K562 (cell line): Measurements from ENCODE around the gene MAPKAPK2. TPM values are rescaled to one million over a fixed set of nuclear protein-coding genes. Genes with fewer than 3 reads are reported as not detected.

ENCODE experiments used
- ASH1L ChIP-seq: fragments of 450-650 bp; IDR thresholded peaks from 2 replicates; pipeline ENCODE4 v1.6.1; 2018; ENCODE audit warnings: borderline replicate concordance, mild to moderate bottlenecking, low read depth; ENCODE audit not compliant: partially characterized antibody
- BRD9 ChIP-seq: fragments of 450-650 bp; IDR thresholded peaks from 2 replicates; pipeline ENCODE4 v1.6.1; 2018; ENCODE audit warnings: low read depth; ENCODE audit not compliant: partially characterized antibody
- CREB3 ChIP-seq: fragments of 450-650 bp; conservative IDR thresholded peaks from 2 replicates; pipeline ENCODE4 v1.6.1; 2016; ENCODE audit warnings: missing genetic modification characterization, low read depth, mild to moderate bottlenecking, missing compliant biosample characterization, moderate library complexity
- ILK ChIP-seq: fragments of 450-650 bp; IDR thresholded peaks from 2 replicates; pipeline ENCODE4 v1.6.1; 2016; ENCODE audit warnings: missing genetic modification characterization, low read depth, mild to moderate bottlenecking, missing compliant biosample characterization, moderate library complexity, borderline replicate concordance
- IRF2 ChIP-seq: sonication (generic); formaldehyde crosslinking; IDR thresholded peaks from 2 replicates; pipeline ENCODE4 v1.8.1; 2022; ENCODE audit warnings: mild to moderate bottlenecking, missing genetic modification reagents
- MCM2 ChIP-seq: fragments of 450-650 bp; IDR thresholded peaks from 2 replicates; pipeline ENCODE4 v1.6.1; 2017; ENCODE audit warnings: low read depth, mild to moderate bottlenecking
- MITF ChIP-seq: IDR thresholded peaks from 2 replicates; pipeline ENCODE4 v1.6.1; 2014; ENCODE audit warnings: antibody characterized with exemption
- MYBL2 ChIP-seq, 2 experiments: fragments of 450-650 bp in 1 of 2; sonication (generic) in 1 of 2; formaldehyde crosslinking in 1 of 2; IDR thresholded peaks; 2 replicates each; pipeline versions ENCODE4 v1.6.1 to v1.8.1; 2017 to 2022; ENCODE audit warnings: borderline replicate concordance in 1 of 2, inconsistent platforms in 1 of 2, low read depth in 1 of 2, mild to moderate bottlenecking in 1 of 2, missing genetic modification reagents in 1 of 2, moderate library complexity in 1 of 2
- NFE2 ChIP-seq: IDR thresholded peaks from 2 replicates; pipeline ENCODE4 v1.6.1; 2014; ENCODE audit warnings: antibody characterized with exemption, low read depth
- NFE2L1 ChIP-seq: fragments of 450-650 bp; IDR thresholded peaks from 2 replicates; pipeline ENCODE4 v1.6.1; 2016; ENCODE audit warnings: missing genetic modification characterization, low read depth, mild to moderate bottlenecking, missing compliant biosample characterization, moderate library complexity, borderline replicate concordance
- PKNOX1 ChIP-seq: fragments of 450-650 bp; IDR thresholded peaks from 2 replicates; pipeline ENCODE4 v1.6.1; 2016
- SIN3B ChIP-seq: fragments of 450-650 bp; IDR thresholded peaks from 2 replicates; pipeline ENCODE4 v1.6.1; 2017; ENCODE audit warnings: low read depth, mild to moderate bottlenecking, moderate library complexity
- STAT5B ChIP-seq: fragments of 250-450 bp; sonication (Bioruptor Pico); IDR thresholded peaks from 2 replicates; pipeline ENCODE4 v1.8.0; 2021; ENCODE audit warnings: mild to moderate bottlenecking, inconsistent platforms
- ZBTB49 ChIP-seq: sonication (generic); formaldehyde crosslinking; IDR thresholded peaks from 2 replicates; pipeline ENCODE4 v1.8.0; 2022; ENCODE audit warnings: missing genetic modification reagents, mild to moderate bottlenecking, borderline replicate concordance
- ZFP1 ChIP-seq: fragments of 450-650 bp; formaldehyde crosslinking; IDR thresholded peaks from 2 replicates; pipeline ENCODE4 v1.4.0; 2020; ENCODE audit warnings: mild to moderate bottlenecking, mixed read lengths
- ZNF197 ChIP-seq: fragments of 200-800 bp; sonication (Bioruptor generic); IDR thresholded peaks from 2 replicates; pipeline ENCODE4 v1.6.1; 2016; ENCODE audit warnings: low read depth, missing genetic modification characterization, missing compliant biosample characterization
- ZNF354B ChIP-seq: fragments of 250-450 bp; sonication (Bioruptor Pico); IDR thresholded peaks from 2 replicates; pipeline ENCODE4 v1.4.0; 2020
- ZNF398 ChIP-seq: fragments of 250-450 bp; sonication (Bioruptor Pico); IDR thresholded peaks from 2 replicates; pipeline ENCODE4 v1.8.0; 2021; ENCODE audit warnings: moderate library complexity, mild to moderate bottlenecking, inconsistent platforms
- ZNF583 ChIP-seq: fragments of 250-450 bp; sonication (Bioruptor Pico); IDR thresholded peaks from 2 replicates; pipeline ENCODE4 v1.4.0; 2020
- ZNF75A ChIP-seq: fragments of 450-650 bp; formaldehyde crosslinking; IDR thresholded peaks from 2 replicates; pipeline ENCODE4 v1.4.0; 2020; ENCODE audit warnings: mild to moderate bottlenecking
- polyA plus RNA-seq, 8 experiments: library from polyadenylated mRNA; depleted of rRNA in 4 of 8; stranded (reverse) in 5 of 8; unstranded in 3 of 8; fragments of >200 nt; fragmentation: Nextera tagmentation in 2 of 8; fragmentation: Illumina TruSeq in 1 of 8; extraction: Ambion mirVana in 2 of 8; extraction: Trizol in 1 of 8; gene quantifications; 2 replicates each; pipeline versions ENCODE4 v1.2.1 to v1.2.3, GENCODE V29; 2011 to 2014; ENCODE audit warnings: inconsistent platforms in 1 of 8, missing spikeins in 1 of 8
- total RNA-seq, 7 experiments: library from RNA; depleted of rRNA in 6 of 7; stranded (reverse); fragments of >200 nt in 6 of 7; fragmentation: Illumina TruSeq in 2 of 7; extraction: Trizol in 2 of 7; gene quantifications; 2 replicates each; pipeline versions ENCODE4 v1.2.1 to v1.2.3, GENCODE V29; 2011 to 2021; ENCODE audit warnings: low replicate concordance in 1 of 7

The MAPKAPK2 gene
- total and polyA plus RNA-seq, 9 of the 15 experiments (the other 6 are each of a cell fraction or from before 2014, with no cell fraction given), result 0.63 to 94.2 (median 52.1) TPM

- TF ChIP-seq ZBTB49 (no peak), ZNF354B (CRISPR knock-in tag) (no peak), IRF2 (CRISPR knock-in tag) (no peak), ZNF75A (CRISPR knock-in tag) (no peak), ASH1L (no peak), CREB3 (no peak), ZFP1 (CRISPR knock-in tag) (no peak), MYBL2 (IDR thresholded peaks at IDR 0.05; ENCODE audit: low read depth) (no peak), MYBL2 (CRISPR knock-in tag; IDR thresholded peaks at IDR 0.05; ENCODE audit: borderline replicate concordance) (no peak), ILK (no peak), NFE2L1 (tag) (no peak), NFE2 (peak; percentile 67), BRD9 (no peak), ZNF583 (CRISPR knock-in tag) (no peak), ZNF197 (CRISPR knock-in tag) (no peak), SIN3B (no peak), PKNOX1 (peak; percentile 43), MITF (peak; percentile 85), STAT5B (CRISPR knock-in tag) (no peak), MCM2 (no peak), ZNF398 (no peak)
Observed at GRCh38 chr1:206766251-206766856, 81.6 kb downstream of the MAPKAPK2 start (continued).
